Activated T-cell treated with anti-CD3 and anti-CD28 coated beads for 24 hours (primary cell): Measurements from ENCODE around the gene ACYP2.

ENCODE experiments used
- DNase-seq: peaks from one replicate; pipeline ENCODE4 v3.0.0-alpha.2; 2020; ENCODE audit warnings: low read depth

The ACYP2 gene

GRCh38 chr2:54329482-54330161, 214.2 kb downstream of the ACYP2 start:
- no peak for DNase-seq

DNA sequence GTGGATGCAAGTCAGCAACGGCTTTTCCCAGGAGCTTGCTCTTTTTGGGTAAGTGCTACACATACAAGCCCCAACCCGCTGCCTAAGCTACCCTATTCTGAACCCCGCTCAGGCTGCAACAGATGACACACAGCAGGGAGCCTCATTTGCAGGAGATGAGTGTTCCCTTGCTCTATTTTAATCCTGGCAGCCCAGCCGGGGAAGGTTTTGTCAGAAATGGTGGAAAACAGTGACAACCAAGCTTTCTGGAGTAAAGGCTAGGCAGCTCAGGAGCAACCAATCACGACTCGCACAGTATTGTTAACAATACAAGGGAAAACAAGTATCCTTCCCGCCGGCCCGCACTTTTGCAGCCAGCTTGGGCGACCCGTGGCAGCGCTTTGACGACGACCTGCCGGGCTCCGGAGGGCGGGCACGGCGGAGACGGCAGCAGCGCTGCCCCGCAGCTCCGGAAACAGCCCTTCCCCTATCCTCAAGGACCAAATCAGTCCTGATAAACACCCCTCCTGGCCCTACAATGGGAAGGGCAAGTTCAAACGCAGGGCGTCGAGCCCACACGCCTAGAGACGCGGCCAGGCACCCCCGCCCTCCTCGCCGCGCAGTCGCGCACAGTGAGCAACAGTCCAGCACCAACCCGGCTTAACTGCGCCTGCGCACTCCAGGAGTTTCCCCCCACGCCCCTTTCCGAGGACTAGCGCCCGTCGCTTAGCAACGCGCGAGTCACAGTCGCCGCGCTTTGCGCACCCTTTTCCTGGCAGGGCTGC, 214.9 kb downstream of the ACYP2 start:
- peak; percentile 83 for DNase-seq

DNA sequence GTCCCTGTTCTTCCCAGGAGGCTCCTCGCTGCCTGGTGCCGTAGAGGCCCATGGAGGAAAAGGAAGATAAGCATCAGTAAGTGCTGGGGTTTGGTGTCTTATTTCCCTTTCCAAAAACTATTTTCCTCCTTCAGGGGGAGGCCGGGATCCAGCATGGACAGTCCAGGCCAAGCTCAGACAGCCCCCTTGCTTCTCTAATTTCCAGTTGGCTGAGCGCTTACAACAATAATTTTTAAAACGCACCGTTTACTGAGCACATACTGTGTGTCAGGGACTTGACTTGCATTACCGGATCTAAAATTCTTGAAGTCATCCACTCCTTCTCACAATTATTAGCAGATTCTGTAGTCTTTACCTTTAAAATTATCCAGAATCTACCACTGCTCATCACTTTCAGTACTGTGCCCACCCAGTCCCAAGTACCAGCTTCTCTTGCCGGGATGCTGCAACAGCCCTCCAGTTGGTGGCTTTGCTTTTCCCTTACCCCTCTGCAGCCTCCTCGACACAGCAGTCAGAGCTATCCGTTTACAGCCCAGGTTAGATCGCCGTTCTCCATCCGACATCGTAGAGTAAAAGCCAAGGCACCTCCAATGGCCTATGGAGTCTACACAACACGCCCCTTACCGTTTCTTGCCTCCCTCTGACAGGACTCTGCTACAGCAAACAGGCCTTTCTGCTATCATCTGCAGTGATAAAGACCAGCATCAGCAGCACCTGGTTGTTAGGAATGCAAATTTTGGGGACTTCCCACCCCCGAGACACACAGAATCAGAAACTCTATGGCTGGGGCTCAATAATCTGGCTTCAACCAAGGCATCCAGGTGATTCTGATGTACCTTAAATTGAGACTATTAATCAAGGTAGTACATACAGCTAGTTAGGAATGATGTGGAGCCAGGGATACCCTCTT, 215.8 kb downstream of the ACYP2 start:
- no peak for DNase-seq

DNA sequence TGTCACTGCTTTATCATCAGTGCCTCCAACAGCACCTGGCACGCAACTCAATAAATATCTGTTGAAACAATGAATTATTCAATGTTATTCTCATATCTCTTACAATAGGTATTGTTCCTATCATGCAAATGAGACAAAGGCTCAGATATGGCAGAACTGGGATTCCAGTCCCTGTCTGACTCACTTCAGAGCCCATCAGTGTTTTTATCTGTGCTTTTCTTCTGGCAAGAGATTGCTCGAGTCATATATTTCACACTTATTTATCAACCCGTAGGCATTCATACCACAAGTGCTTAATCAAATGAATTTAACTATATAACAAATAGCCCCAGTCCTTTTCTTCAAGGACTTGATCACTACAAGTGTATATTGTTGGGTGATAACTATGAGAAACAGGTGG, 217.0 kb downstream of the ACYP2 start:
- DNase-seq: no peak

DNA sequence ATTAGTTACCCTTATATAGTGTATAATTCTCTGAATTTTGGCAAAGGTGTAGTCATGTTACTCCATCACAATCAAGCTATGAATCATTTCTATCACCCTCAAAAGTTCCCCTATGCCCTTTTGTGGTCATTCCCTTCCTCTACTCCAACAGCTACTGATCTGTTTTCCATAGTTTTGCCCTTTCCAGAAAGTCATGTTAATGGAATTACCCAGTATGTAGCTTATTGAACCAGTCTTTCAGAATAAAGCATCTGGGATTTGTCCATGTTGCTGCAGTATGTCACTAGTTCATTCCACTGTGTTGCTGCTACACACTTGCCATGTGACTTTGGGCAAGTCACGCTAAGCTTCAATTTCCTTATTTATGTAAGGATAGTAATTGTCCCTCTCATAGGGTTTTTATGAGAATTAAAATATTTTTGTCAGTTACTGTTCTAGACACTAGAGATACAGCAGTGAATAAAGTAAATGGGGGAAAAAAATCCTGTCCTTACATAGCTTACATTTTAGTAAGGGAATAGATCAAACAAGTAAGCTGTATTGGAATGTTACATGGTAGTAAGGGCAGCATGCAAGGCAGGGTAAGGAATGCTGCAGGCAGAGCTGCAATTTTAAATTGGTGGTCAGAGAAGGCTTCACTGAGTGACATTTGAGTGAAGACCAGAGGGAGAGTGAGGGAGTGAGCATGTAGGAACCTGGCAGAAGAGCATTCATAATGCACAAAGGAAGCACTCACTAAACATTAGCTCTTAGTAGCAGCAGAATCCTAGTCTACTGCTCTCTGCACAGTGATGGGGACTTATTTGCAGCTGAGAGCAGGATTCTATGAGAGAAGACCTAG, 220.9 kb downstream of the ACYP2 start:
- DNase-seq: no peak

GRCh38 chr2:54336977-54337255, 221.5 kb downstream of the ACYP2 start:
- no peak for DNase-seq

DNA sequence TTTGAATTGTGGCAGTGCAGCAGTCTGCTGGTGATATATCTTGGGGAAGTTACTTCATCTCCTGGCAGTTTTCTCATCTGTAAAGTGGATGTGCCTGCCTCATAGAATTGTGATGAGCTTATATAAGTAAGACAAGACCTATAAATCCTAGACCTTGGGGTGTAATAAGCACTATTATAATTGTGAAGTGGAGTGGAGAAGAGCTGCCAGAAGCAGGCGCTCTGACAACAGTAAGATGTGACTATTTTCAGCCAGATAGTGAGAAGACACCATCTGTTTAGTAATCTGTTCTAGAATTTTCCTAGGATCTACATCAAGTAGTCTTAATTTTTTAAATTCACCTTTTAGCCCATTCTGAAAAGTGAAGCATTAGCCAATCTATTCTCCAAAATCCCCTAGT, 226.2 kb downstream of the ACYP2 start:
- DNase-seq: no peak

DNA sequence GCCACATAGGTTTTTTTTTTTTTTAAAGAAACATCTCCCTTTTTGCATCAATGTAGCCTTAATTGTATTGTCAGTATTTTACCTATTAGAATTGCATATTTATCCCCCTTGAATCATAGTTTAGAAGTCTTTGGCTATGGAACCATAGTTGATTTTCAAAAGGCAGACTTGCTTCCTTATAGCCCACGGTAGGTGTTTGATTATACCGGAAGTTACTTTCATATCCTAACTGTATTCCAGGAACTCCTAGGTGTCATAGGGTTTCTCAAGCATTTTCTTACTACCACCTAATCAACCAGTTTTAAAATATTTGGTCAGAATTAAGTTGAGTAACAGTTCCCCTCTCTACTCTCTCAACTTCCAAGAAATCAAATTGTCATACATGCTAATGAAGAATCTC, 227.2 kb downstream of the ACYP2 start:
- no peak for DNase-seq

GRCh38 chr2:54347622-54348021, 232.2 kb downstream of the ACYP2 start:
- DNase-seq: no peak

- no peak for DNase-seq
These were observed 233.2 kb downstream of the ACYP2 start for GRCh38 chr2:54348646-54349045.

- no peak for DNase-seq
These were observed 235.0 kb downstream of the ACYP2 start for GRCh38 chr2:54350426-54350825.

DNA sequence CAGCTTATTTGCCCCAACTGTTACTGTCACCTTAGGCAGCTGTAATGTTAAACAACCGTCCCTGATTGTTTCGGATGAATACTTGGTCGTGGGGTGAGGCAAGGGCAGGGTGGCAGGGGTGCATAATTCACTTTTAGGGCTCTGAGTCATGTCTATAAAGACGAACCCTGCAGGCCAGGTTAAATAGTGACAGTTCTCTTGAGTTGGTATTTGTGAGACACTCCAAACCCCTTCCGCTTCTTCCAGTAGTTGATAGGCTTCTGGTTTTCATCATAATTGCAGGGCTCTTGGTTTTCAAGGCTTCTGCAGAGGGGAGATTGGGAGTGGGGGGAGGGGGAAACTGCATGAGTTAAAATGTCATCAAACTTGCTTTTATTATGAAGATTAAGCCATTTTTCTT, 237.8 kb downstream of the ACYP2 start:
- DNase-seq: no peak
